GM12878 (cell line): ENCODE data around the gene FZR1. TPM values are rescaled to one million over a fixed set of nuclear protein-coding genes. Genes with fewer than 3 reads are reported as not detected.

Experiments
- CHD1 ChIP-seq: IDR thresholded peaks from 2 replicates; pipeline ENCODE4 v1.6.1; 2012; ENCODE audit warnings: low read depth, low read length, improper control_type of control experiment
- EZH2 ChIP-seq: IDR thresholded peaks from 2 replicates; pipeline ENCODE4 v1.6.1; 2012; ENCODE audit warnings: low read depth, mild to moderate bottlenecking, control low read depth, inconsistent platforms, low read length, borderline replicate concordance; ENCODE audit not compliant: control insufficient read depth
- HCFC1 ChIP-seq: fragments of 150-350 bp; IDR thresholded peaks from 2 replicates; pipeline ENCODE4 v1.6.1; 2014; ENCODE audit warnings: low read length
- HDGF ChIP-seq: fragments of 450-650 bp; IDR thresholded peaks from 2 replicates; pipeline ENCODE4 v1.6.1; 2016; ENCODE audit warnings: antibody characterized with exemption
- NFIC ChIP-seq: IDR thresholded peaks from 2 replicates; pipeline ENCODE4 v1.6.1; 2012; ENCODE audit warnings: low read depth, mild to moderate bottlenecking, inconsistent platforms, low read length, moderate library complexity
- NFYB ChIP-seq: IDR thresholded peaks from 2 replicates; pipeline ENCODE4 v1.6.1; 2011; ENCODE audit warnings: low read depth, mild to moderate bottlenecking, low read length, improper control_type of control experiment, moderate library complexity; ENCODE audit not compliant: insufficient read depth
- STAT3 ChIP-seq: IDR thresholded peaks from 2 replicates; pipeline ENCODE4 v1.6.1; 2011; ENCODE audit warnings: low read depth, low read length, improper control_type of control experiment
- ZNF384 ChIP-seq: IDR thresholded peaks from 2 replicates; pipeline ENCODE4 v1.6.1; 2012; ENCODE audit warnings: low read depth, mild to moderate bottlenecking, low read length, improper control_type of control experiment, borderline replicate concordance
- polyA plus RNA-seq, 11 experiments: library from polyadenylated mRNA; depleted of rRNA in 4 of 11; unstranded in 6 of 11; stranded (reverse) in 5 of 11; fragments of >200 nt; fragmentation: Nextera tagmentation in 4 of 11; fragmentation: Illumina TruSeq in 1 of 11; extraction: Ambion mirVana in 4 of 11; extraction: Trizol in 1 of 11; gene quantifications; 1 replicate in 1 of 11; 2 replicates in 10 of 11; pipeline versions ENCODE4 v1.2.1 to v1.2.3, GENCODE V29; 2011 to 2016; ENCODE audit warnings: inconsistent platforms in 2 of 11, missing spikeins in 2 of 11, low read depth in 1 of 11
- total RNA-seq, 4 experiments: library from RNA; depleted of rRNA in 3 of 4; stranded (reverse); fragments of >200 nt in 3 of 4; fragmentation: Illumina TruSeq in 1 of 4; extraction: Trizol in 1 of 4; gene quantifications; 2 replicates each; pipeline versions ENCODE4 v1.2.1 to v1.2.3, GENCODE V29; 2013 to 2021
- TF ChIP-seq, protein P1 (sequence below): IDR thresholded peaks from 2 replicates; pipeline ENCODE4 v1.6.1; 2012; ENCODE audit warnings: mild to moderate bottlenecking, low read depth, low read length
- TF ChIP-seq, protein P2 (sequence below): IDR thresholded peaks from 2 replicates; pipeline ENCODE4 v1.6.1; 2011; ENCODE audit warnings: borderline replicate concordance, low read depth, mild to moderate bottlenecking, moderate library complexity, mixed read lengths, low read length; ENCODE audit not compliant: insufficient read depth; ENCODE audit errors: extremely low read length
- TF ChIP-seq, protein P3 (sequence below): IDR thresholded peaks from 2 replicates; pipeline ENCODE4 v1.6.1; 2012; ENCODE audit warnings: improper control_type of control experiment, low read depth, low read length; ENCODE audit not compliant: insufficient replicate concordance
- TF ChIP-seq, protein P4 (sequence below): fragments of 450-650 bp; conservative IDR thresholded peaks from 2 replicates; pipeline ENCODE4 v1.6.1; 2017; ENCODE audit warnings: mild to moderate bottlenecking, moderate library complexity
- TF ChIP-seq, protein P5 (sequence below): fragments of 450-650 bp; IDR thresholded peaks from 2 replicates; pipeline ENCODE4 v1.6.1; 2017; ENCODE audit warnings: antibody characterized with exemption, mild to moderate bottlenecking, moderate library complexity

Gene FZR1
- total and polyA plus RNA-seq, 10 of the 15 experiments (the other 5 are each of a cell fraction or from before 2014, with no cell fraction given), result 0.11 to 44.2 (median 29.3) TPM

DNA sequence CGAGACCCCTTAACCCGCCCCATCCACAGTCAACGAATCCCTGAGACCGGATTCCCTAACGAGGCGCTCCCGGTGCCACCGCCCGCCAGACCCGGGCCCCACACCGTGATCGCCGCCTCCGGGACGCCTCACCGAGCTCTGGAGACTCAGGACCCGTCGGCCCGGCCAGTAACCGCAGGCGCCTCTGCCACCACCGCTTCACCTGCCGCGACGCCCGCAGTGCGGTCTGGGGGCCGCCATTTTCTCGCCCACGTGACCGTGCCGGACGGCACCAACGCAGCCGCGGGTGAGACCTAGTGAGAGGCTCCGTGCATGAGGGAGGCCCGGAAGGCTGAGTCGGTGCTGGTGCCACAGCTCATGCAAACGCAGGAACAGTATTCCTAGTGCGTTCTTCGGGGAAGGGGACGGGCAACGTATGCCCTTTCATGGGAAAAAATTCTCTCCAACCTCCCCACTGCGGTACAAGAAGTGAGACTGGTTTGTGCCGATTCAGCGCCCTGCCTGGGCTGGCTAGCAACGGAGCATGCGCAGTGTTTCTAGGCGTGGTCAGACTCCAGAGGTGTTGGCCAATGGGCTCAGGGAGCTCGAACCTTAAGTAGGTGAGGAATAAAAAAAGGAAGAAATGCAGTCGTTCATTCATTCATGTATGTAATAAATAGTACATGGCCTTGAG lies 5.5 kb upstream of the FZR1 start, which contains the start of gene DOHH (continued):
- TF ChIP-seq, protein P1, sequence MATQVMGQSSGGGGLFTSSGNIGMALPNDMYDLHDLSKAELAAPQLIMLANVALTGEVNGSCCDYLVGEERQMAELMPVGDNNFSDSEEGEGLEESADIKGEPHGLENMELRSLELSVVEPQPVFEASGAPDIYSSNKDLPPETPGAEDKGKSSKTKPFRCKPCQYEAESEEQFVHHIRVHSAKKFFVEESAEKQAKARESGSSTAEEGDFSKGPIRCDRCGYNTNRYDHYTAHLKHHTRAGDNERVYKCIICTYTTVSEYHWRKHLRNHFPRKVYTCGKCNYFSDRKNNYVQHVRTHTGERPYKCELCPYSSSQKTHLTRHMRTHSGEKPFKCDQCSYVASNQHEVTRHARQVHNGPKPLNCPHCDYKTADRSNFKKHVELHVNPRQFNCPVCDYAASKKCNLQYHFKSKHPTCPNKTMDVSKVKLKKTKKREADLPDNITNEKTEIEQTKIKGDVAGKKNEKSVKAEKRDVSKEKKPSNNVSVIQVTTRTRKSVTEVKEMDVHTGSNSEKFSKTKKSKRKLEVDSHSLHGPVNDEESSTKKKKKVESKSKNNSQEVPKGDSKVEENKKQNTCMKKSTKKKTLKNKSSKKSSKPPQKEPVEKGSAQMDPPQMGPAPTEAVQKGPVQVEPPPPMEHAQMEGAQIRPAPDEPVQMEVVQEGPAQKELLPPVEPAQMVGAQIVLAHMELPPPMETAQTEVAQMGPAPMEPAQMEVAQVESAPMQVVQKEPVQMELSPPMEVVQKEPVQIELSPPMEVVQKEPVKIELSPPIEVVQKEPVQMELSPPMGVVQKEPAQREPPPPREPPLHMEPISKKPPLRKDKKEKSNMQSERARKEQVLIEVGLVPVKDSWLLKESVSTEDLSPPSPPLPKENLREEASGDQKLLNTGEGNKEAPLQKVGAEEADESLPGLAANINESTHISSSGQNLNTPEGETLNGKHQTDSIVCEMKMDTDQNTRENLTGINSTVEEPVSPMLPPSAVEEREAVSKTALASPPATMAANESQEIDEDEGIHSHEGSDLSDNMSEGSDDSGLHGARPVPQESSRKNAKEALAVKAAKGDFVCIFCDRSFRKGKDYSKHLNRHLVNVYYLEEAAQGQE, result no peak
- no peak for TF ChIP-seq EZH2
- TF ChIP-seq NFYB, result peak; percentile 82
- TF ChIP-seq ZNF384, result no peak
- TF ChIP-seq, protein P2, sequence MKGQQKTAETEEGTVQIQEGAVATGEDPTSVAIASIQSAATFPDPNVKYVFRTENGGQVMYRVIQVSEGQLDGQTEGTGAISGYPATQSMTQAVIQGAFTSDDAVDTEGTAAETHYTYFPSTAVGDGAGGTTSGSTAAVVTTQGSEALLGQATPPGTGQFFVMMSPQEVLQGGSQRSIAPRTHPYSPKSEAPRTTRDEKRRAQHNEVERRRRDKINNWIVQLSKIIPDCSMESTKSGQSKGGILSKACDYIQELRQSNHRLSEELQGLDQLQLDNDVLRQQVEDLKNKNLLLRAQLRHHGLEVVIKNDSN, result peak; percentile 99
- no peak for TF ChIP-seq STAT3
- peak; percentile 69 for TF ChIP-seq HCFC1
- TF ChIP-seq, protein P3, sequence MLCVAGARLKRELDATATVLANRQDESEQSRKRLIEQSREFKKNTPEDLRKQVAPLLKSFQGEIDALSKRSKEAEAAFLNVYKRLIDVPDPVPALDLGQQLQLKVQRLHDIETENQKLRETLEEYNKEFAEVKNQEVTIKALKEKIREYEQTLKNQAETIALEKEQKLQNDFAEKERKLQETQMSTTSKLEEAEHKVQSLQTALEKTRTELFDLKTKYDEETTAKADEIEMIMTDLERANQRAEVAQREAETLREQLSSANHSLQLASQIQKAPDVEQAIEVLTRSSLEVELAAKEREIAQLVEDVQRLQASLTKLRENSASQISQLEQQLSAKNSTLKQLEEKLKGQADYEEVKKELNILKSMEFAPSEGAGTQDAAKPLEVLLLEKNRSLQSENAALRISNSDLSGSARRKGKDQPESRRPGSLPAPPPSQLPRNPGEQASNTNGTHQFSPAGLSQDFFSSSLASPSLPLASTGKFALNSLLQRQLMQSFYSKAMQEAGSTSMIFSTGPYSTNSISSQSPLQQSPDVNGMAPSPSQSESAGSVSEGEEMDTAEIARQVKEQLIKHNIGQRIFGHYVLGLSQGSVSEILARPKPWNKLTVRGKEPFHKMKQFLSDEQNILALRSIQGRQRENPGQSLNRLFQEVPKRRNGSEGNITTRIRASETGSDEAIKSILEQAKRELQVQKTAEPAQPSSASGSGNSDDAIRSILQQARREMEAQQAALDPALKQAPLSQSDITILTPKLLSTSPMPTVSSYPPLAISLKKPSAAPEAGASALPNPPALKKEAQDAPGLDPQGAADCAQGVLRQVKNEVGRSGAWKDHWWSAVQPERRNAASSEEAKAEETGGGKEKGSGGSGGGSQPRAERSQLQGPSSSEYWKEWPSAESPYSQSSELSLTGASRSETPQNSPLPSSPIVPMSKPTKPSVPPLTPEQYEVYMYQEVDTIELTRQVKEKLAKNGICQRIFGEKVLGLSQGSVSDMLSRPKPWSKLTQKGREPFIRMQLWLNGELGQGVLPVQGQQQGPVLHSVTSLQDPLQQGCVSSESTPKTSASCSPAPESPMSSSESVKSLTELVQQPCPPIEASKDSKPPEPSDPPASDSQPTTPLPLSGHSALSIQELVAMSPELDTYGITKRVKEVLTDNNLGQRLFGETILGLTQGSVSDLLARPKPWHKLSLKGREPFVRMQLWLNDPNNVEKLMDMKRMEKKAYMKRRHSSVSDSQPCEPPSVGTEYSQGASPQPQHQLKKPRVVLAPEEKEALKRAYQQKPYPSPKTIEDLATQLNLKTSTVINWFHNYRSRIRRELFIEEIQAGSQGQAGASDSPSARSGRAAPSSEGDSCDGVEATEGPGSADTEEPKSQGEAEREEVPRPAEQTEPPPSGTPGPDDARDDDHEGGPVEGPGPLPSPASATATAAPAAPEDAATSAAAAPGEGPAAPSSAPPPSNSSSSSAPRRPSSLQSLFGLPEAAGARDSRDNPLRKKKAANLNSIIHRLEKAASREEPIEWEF, result no peak
- peak; percentile 74; the same call in 1 of the 2 replicates for TF ChIP-seq NFIC
- TF ChIP-seq CHD1, result peak; percentile 100
- TF ChIP-seq, protein P4, sequence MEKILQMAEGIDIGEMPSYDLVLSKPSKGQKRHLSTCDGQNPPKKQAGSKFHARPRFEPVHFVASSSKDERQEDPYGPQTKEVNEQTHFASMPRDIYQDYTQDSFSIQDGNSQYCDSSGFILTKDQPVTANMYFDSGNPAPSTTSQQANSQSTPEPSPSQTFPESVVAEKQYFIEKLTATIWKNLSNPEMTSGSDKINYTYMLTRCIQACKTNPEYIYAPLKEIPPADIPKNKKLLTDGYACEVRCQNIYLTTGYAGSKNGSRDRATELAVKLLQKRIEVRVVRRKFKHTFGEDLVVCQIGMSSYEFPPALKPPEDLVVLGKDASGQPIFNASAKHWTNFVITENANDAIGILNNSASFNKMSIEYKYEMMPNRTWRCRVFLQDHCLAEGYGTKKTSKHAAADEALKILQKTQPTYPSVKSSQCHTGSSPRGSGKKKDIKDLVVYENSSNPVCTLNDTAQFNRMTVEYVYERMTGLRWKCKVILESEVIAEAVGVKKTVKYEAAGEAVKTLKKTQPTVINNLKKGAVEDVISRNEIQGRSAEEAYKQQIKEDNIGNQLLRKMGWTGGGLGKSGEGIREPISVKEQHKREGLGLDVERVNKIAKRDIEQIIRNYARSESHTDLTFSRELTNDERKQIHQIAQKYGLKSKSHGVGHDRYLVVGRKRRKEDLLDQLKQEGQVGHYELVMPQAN, result peak; percentile 96
- TF ChIP-seq, protein P5, sequence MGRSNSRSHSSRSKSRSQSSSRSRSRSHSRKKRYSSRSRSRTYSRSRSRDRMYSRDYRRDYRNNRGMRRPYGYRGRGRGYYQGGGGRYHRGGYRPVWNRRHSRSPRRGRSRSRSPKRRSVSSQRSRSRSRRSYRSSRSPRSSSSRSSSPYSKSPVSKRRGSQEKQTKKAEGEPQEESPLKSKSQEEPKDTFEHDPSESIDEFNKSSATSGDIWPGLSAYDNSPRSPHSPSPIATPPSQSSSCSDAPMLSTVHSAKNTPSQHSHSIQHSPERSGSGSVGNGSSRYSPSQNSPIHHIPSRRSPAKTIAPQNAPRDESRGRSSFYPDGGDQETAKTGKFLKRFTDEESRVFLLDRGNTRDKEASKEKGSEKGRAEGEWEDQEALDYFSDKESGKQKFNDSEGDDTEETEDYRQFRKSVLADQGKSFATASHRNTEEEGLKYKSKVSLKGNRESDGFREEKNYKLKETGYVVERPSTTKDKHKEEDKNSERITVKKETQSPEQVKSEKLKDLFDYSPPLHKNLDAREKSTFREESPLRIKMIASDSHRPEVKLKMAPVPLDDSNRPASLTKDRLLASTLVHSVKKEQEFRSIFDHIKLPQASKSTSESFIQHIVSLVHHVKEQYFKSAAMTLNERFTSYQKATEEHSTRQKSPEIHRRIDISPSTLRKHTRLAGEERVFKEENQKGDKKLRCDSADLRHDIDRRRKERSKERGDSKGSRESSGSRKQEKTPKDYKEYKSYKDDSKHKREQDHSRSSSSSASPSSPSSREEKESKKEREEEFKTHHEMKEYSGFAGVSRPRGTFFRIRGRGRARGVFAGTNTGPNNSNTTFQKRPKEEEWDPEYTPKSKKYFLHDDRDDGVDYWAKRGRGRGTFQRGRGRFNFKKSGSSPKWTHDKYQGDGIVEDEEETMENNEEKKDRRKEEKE, result peak; percentile 99
- TF ChIP-seq HDGF, result peak; percentile 26; the same call in 1 of the 2 replicates
